ENCODE data around the gene TRUB1. TPM values are rescaled to one million over a fixed set of nuclear protein-coding genes. Genes with fewer than 3 reads are reported as not detected.

The TRUB1 gene
- total RNA-seq, 6 experiments from 2014 or later, result 6.7 to 12.5 (median 8.7) TPM

DNA sequence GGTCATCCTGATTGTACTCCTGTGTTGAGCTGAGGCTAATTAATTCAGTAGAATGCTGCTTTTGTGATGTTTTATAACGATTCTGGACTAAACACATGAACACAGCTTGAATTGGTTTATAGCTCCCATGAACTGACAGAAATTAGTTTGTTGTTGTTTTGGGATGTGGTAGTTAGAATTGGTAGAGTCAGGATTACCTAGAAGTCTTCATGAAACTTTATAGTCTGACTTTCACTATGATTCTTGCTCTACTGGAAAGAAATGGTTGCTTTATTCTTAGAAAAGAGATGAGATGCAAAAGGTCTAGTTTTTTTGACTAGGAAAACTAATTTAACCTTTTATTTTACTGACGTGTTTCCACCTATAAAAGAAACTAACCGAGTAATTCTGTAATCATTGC, 23.4 kb upstream of the TRUB1 start:
- TF ChIP-seq, protein P1, sequence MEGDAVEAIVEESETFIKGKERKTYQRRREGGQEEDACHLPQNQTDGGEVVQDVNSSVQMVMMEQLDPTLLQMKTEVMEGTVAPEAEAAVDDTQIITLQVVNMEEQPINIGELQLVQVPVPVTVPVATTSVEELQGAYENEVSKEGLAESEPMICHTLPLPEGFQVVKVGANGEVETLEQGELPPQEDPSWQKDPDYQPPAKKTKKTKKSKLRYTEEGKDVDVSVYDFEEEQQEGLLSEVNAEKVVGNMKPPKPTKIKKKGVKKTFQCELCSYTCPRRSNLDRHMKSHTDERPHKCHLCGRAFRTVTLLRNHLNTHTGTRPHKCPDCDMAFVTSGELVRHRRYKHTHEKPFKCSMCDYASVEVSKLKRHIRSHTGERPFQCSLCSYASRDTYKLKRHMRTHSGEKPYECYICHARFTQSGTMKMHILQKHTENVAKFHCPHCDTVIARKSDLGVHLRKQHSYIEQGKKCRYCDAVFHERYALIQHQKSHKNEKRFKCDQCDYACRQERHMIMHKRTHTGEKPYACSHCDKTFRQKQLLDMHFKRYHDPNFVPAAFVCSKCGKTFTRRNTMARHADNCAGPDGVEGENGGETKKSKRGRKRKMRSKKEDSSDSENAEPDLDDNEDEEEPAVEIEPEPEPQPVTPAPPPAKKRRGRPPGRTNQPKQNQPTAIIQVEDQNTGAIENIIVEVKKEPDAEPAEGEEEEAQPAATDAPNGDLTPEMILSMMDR (IDR thresholded peaks at IDR 0.05), result no peak
- no peak for TF ChIP-seq POLR2A (IDR thresholded peaks at IDR 0.05)
- no peaks in the 10 kb centered on the region for H3K4me1 ChIP-seq
- intact Hi-C loops (cut with DNase I), result no loop called here
- H3K27me3 ChIP-seq, result no peaks in the 10 kb centered on the region
- no peak overlapping the region for H3K4me3 ChIP-seq
- ATAC-seq, result no peak
- DNase-seq, result no peak
- no peaks in the 10 kb centered on the region for H3K36me3 ChIP-seq
- no peak overlapping the region for H3K27ac ChIP-seq
- no peaks in the 10 kb centered on the region for H3K9me3 ChIP-seq
- WGBS (ENCODE audit: insufficient coverage, low coverage, low lambda C conversion rate, missing lambda C conversion rate), result 64% methylated on average over 3 of the region's 3 CpGs

DNA sequence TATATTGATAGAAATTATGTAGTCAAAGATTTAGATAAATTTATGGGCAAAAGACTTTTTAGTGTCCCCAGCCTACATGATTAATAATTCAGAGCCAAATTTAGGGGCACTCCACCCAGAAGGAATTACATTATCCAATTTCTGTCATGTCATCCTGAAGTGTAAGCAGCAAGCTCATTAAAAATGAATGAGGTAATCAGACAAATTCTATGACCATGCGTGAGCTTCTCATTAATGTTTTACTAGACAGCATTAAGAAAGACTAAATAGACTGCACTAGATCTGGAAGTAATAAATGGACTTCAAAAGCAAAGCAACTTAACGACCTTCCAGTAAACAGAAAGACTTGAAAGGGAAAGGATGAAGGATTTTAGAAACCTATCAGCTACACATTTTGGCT, 22.7 kb upstream of the TRUB1 start:
- Histone ChIP-seq H3K4me3 (no peak overlapping the region), H3K36me3 (no peaks in the 10 kb centered on the region)
- intact Hi-C loops (cut with DNase I), result no loop called here

DNA sequence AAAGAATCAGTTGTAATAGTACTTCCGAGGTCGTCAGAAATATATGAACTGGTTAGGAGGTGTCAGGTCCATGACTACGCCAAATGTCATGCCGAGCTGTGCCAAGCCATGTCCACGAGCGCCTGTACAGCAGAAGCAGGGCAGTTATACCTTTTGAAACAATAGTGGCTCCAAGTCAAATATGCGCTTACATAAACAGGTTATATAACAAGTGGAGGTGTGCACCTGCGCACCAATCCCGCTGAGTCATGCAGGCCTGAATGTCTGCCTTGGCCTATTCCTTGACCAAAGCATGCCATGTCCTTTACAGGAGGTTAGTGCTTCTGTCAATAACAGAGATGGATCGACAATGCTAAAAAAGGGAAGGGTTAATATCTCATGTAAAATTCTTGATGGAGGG, 21.3 kb upstream of the TRUB1 start:
- WGBS (ENCODE audit: insufficient coverage, low coverage, low lambda C conversion rate, missing lambda C conversion rate), result 87% methylated on average over 9 of the region's 10 CpGs
- Histone ChIP-seq H3K9me3 (no peaks in the 10 kb centered on the region), H3K4me1 (no peaks in the 10 kb centered on the region), H3K27me3 (no peaks in the 10 kb centered on the region), H3K27ac (no peak overlapping the region), H3K36me3 (no peaks in the 10 kb centered on the region), H3K4me3 (no peak overlapping the region)
- TF ChIP-seq, protein P1 (IDR thresholded peaks at IDR 0.05), result no peak
- no peak for TF ChIP-seq POLR2A (IDR thresholded peaks at IDR 0.05)
- ATAC-seq (no peak), DNase-seq (no peak)
- intact Hi-C loops (cut with DNase I), result no loop called here

More for the DNA sequence above, 22.7 kb upstream of the TRUB1 start:
- no peak for DNase-seq
- no peak for TF ChIP-seq POLR2A (IDR thresholded peaks at IDR 0.05)
- TF ChIP-seq, protein P1 (IDR thresholded peaks at IDR 0.05), result no peak
- H3K4me1 ChIP-seq, result no peaks in the 10 kb centered on the region
- no peak for ATAC-seq
- no peak overlapping the region for H3K27ac ChIP-seq
- WGBS (ENCODE audit: insufficient coverage, low coverage, low lambda C conversion rate, missing lambda C conversion rate), result 46% methylated on average over 2 of the region's 2 CpGs
- no peaks in the 10 kb centered on the region for H3K9me3 ChIP-seq
- no peaks in the 10 kb centered on the region for H3K27me3 ChIP-seq

DNA sequence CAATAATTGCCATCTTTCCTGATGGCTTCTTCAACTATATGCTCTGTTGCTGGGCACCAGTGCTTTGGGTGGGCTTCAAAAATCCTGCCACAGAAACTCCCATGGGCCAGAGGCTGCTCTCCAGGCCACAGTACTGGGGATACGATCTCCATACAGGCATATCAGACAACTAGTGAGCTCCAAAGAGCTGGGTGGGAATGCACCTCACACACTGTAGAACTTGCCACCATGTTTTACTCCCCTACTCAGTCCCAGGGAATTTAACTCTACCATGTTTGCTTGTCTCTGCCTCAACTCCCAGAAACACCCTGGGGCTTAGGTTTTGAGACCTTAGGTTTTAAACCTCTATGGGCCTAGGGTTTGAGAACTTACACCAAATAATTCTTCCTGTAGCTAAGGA, 20.5 kb upstream of the TRUB1 start:
- TF ChIP-seq, protein P1 (IDR thresholded peaks at IDR 0.05), result no peak
- TF ChIP-seq POLR2A (IDR thresholded peaks at IDR 0.05), result no peak
- Histone ChIP-seq H3K4me3 (no peak overlapping the region), H3K9me3 (no peaks in the 10 kb centered on the region), H3K36me3 (no peaks in the 10 kb centered on the region), H3K4me1 (no peaks in the 10 kb centered on the region), H3K27me3 (no peaks in the 10 kb centered on the region), H3K27ac (no peak overlapping the region)
- DNase-seq (no peak), ATAC-seq (no peak)
- intact Hi-C loops (cut with DNase I), result no loop called here
- no CpG with 5 or more reads among the region's 1 CpG for WGBS (ENCODE audit: insufficient coverage, low coverage, low lambda C conversion rate, missing lambda C conversion rate)
